ENCODE results near the gene MYO7B.

Gene MYO7B

GRCh38 chr2:127565261-127566138 lies 30.0 kb downstream of the MYO7B start:
- DNase-seq: no peak
- Histone ChIP-seq H3K9me3 (ENCODE audit: insufficient read depth, low read length, severe bottlenecking) (no peaks in the 10 kb centered on the region), H2AFZ (ENCODE audit: low read depth, low read length) (no peak overlapping the region), H3K4me2 (ENCODE audit: insufficient read depth, low read length) (no peak overlapping the region), H3K27ac (ENCODE audit: low read length) (no peak overlapping the region), H3K36me3 (ENCODE audit: insufficient read depth, low read length) (no peaks in the 10 kb centered on the region), H3K4me1 (ENCODE audit: insufficient read depth, low read length) (no peaks in the 10 kb centered on the region), H3K27me3 (ENCODE audit: insufficient read depth, low read length, poor library complexity) (no peaks in the 10 kb centered on the region), H3K9ac (ENCODE audit: low read depth, low read length) (no peak overlapping the region), H3K79me2 (ENCODE audit: insufficient read depth, low read length) (no peaks in the 10 kb centered on the region), H4K20me1 (ENCODE audit: insufficient read depth, low read length) (no peaks in the 10 kb centered on the region), H3K4me3 (ENCODE audit: low read depth in 1 of 2, low read length in 2 of 2) (no peak overlapping the region)
- no peak for ATAC-seq (ENCODE audit: insufficient read depth, low read depth)
- TF ChIP-seq EZH2 (IDR thresholded peaks at IDR 0.05; ENCODE audit: borderline replicate concordance, low read depth, low read length, severe bottlenecking): no peak
- TF ChIP-seq CTCF (IDR thresholded peaks at IDR 0.05; ENCODE audit: borderline replicate concordance, extremely low read depth, low read length, poor library complexity, severe bottlenecking): no peak

- H2AFZ ChIP-seq (ENCODE audit: low read depth, low read length): no peak overlapping the region
- no peak for ATAC-seq (ENCODE audit: insufficient read depth, low read depth)
- no peak for DNase-seq
- no peaks in the 10 kb centered on the region for H4K20me1 ChIP-seq (ENCODE audit: insufficient read depth, low read length)
- H3K4me3 ChIP-seq (ENCODE audit: low read depth in 1 of 2, low read length in 2 of 2): no peak overlapping the region
- no peak overlapping the region for H3K27ac ChIP-seq (ENCODE audit: low read length)
- no peaks in the 10 kb centered on the region for H3K79me2 ChIP-seq (ENCODE audit: insufficient read depth, low read length)
- H3K9ac ChIP-seq (ENCODE audit: low read depth, low read length): no peak overlapping the region
- H3K27me3 ChIP-seq (ENCODE audit: insufficient read depth, low read length, poor library complexity): no peaks in the 10 kb centered on the region
- H3K36me3 ChIP-seq (ENCODE audit: insufficient read depth, low read length): no peaks in the 10 kb centered on the region
- H3K4me2 ChIP-seq (ENCODE audit: insufficient read depth, low read length): no peak overlapping the region
- no peak for TF ChIP-seq EZH2 (IDR thresholded peaks at IDR 0.05; ENCODE audit: borderline replicate concordance, low read depth, low read length, severe bottlenecking)
- TF ChIP-seq CTCF (IDR thresholded peaks at IDR 0.05; ENCODE audit: borderline replicate concordance, extremely low read depth, low read length, poor library complexity, severe bottlenecking): no peak
- no peaks in the 10 kb centered on the region for H3K4me1 ChIP-seq (ENCODE audit: insufficient read depth, low read length)
- no peaks in the 10 kb centered on the region for H3K9me3 ChIP-seq (ENCODE audit: insufficient read depth, low read length, severe bottlenecking)
These were observed 30.6 kb downstream of the MYO7B start for GRCh38 chr2:127566139-127566417.

- no peak overlapping the region for H3K27ac ChIP-seq (ENCODE audit: low read length)
- no peaks in the 10 kb centered on the region for H3K27me3 ChIP-seq (ENCODE audit: insufficient read depth, low read length, poor library complexity)
- H3K4me2 ChIP-seq (ENCODE audit: insufficient read depth, low read length): no peak overlapping the region
- no peaks in the 10 kb centered on the region for H3K36me3 ChIP-seq (ENCODE audit: insufficient read depth, low read length)
- H3K79me2 ChIP-seq (ENCODE audit: insufficient read depth, low read length): no peaks in the 10 kb centered on the region
- H3K4me3 ChIP-seq (ENCODE audit: low read depth in 1 of 2, low read length in 2 of 2): no peak overlapping the region
- ATAC-seq (ENCODE audit: insufficient read depth, low read depth) (no peak), DNase-seq (no peak)
- H3K4me1 ChIP-seq (ENCODE audit: insufficient read depth, low read length): no peaks in the 10 kb centered on the region
- no peaks in the 10 kb centered on the region for H3K9me3 ChIP-seq (ENCODE audit: insufficient read depth, low read length, severe bottlenecking)
- H4K20me1 ChIP-seq (ENCODE audit: insufficient read depth, low read length): no peaks in the 10 kb centered on the region
- no peak overlapping the region for H3K9ac ChIP-seq (ENCODE audit: low read depth, low read length)
- no peak overlapping the region for H2AFZ ChIP-seq (ENCODE audit: low read depth, low read length)
- TF ChIP-seq CTCF (IDR thresholded peaks at IDR 0.05; ENCODE audit: borderline replicate concordance, extremely low read depth, low read length, poor library complexity, severe bottlenecking) (no peak), EZH2 (IDR thresholded peaks at IDR 0.05; ENCODE audit: borderline replicate concordance, low read depth, low read length, severe bottlenecking) (no peak)
These were observed 31.1 kb downstream of the MYO7B start for GRCh38 chr2:127566576-127566975.
